HepG2 (cell line): ENCODE measurements around the gene ENPP7. TPM values are rescaled to one million over a fixed set of nuclear protein-coding genes. Genes with fewer than 3 reads are reported as not detected.

ENCODE experiments used
- BORCS8-MEF2B ChIP-seq: sonication (generic); formaldehyde crosslinking; IDR thresholded peaks from 2 replicates; pipeline ENCODE4 v1.8.0; 2022; ENCODE audit warnings: mild to moderate bottlenecking, missing genetic modification reagents
- CBX5 ChIP-seq: sonication (generic); formaldehyde crosslinking; IDR thresholded peaks from 2 replicates; pipeline ENCODE4 v1.4.0; 2020; ENCODE audit warnings: missing genetic modification reagents, borderline replicate concordance
- KLF16 ChIP-seq, 2 experiments: sonication (generic) in 1 of 2; formaldehyde crosslinking in 1 of 2; IDR thresholded peaks; 2 replicates each; pipeline versions ENCODE4 v1.6.1 to v1.8.0; 2016 to 2023; ENCODE audit warnings: missing genetic modification reagents in 2 of 2, missing compliant biosample characterization in 1 of 2
- MIER2 ChIP-seq: IDR thresholded peaks from 2 replicates; pipeline ENCODE4 v1.6.1; 2016; ENCODE audit warnings: missing biosample characterization, missing genetic modification reagents
- NBN ChIP-seq: fragments of 450-650 bp; conservative IDR thresholded peaks from 2 replicates; pipeline ENCODE4 v1.6.1; 2017
- REXO4 ChIP-seq: sonication (generic); formaldehyde crosslinking; IDR thresholded peaks from 2 replicates; pipeline ENCODE4 v1.8.0; 2022; ENCODE audit warnings: missing genetic modification reagents, mild to moderate bottlenecking, borderline replicate concordance
- RFXANK ChIP-seq: IDR thresholded peaks from 2 replicates; pipeline ENCODE4 v1.6.1; 2016
- SKI ChIP-seq: fragments of 450-650 bp; IDR thresholded peaks from one replicate; pipeline ENCODE4 v1.6.1; 2018; ENCODE audit warnings: mild to moderate bottlenecking; ENCODE audit not compliant: partially characterized antibody
- ZBTB38 ChIP-seq: sonication (generic); formaldehyde crosslinking; IDR thresholded peaks from 2 replicates; pipeline ENCODE4 v1.5.1; 2020; ENCODE audit warnings: mild to moderate bottlenecking, missing genetic modification reagents
- ZNF598 ChIP-seq: sonication (generic); formaldehyde crosslinking; IDR thresholded peaks from 2 replicates; pipeline ENCODE4 v1.5.1; 2020; ENCODE audit warnings: mild to moderate bottlenecking, missing genetic modification reagents, borderline replicate concordance
- ZNF782 ChIP-seq: sonication (generic); formaldehyde crosslinking; IDR thresholded peaks from 2 replicates; pipeline ENCODE4 v1.4.0; 2020; ENCODE audit warnings: missing genetic modification reagents, mild to moderate bottlenecking, borderline replicate concordance
- ZNF878 ChIP-seq: sonication (generic); formaldehyde crosslinking; IDR thresholded peaks from 2 replicates; pipeline ENCODE4 v1.8.1; 2023; ENCODE audit warnings: mild to moderate bottlenecking, missing genetic modification reagents, moderate library complexity
- ZNF883 ChIP-seq: sonication (generic); formaldehyde crosslinking; IDR thresholded peaks from 2 replicates; pipeline ENCODE4 v1.5.1; 2020; ENCODE audit warnings: mild to moderate bottlenecking, missing genetic modification reagents; ENCODE audit errors: not compliant biosample characterization
- ZSCAN22 ChIP-seq: sonication (generic); formaldehyde crosslinking; IDR thresholded peaks from 2 replicates; pipeline ENCODE4 v1.4.0; 2020; ENCODE audit warnings: mild to moderate bottlenecking, missing genetic modification reagents
- ZSCAN31 ChIP-seq: sonication (generic); formaldehyde crosslinking; IDR thresholded peaks from 2 replicates; pipeline ENCODE4 v1.5.0; 2020; ENCODE audit warnings: low read depth, mild to moderate bottlenecking, missing genetic modification reagents
- polyA plus RNA-seq, 8 experiments: library from polyadenylated mRNA; depleted of rRNA in 3 of 8; stranded (reverse) in 7 of 8; unstranded in 1 of 8; fragments of >200 nt; fragmentation: Illumina TruSeq in 4 of 8; extraction: Trizol in 4 of 8; gene quantifications; 2 replicates each; pipeline versions ENCODE4 v1.2.1 to v1.2.3, GENCODE V29; 2011 to 2016; ENCODE audit warnings: low read depth in 4 of 8, missing spikeins in 1 of 8, mixed read lengths in 1 of 8; ENCODE audit not compliant: insufficient read depth in 1 of 8
- total RNA-seq, 5 experiments: library from RNA; depleted of rRNA; stranded (reverse); fragments of >200 nt; fragmentation: Illumina TruSeq; extraction: Trizol; gene quantifications; 2 replicates each; pipeline ENCODE4 v1.2.3, GENCODE V29; 2016; ENCODE audit warnings: low read depth in 1 of 5
- TF ChIP-seq, protein P1 (sequence below): sonication (generic); formaldehyde crosslinking; IDR thresholded peaks from 2 replicates; pipeline ENCODE4 v1.4.0; 2020; ENCODE audit warnings: missing genetic modification reagents, low read depth, mild to moderate bottlenecking, borderline replicate concordance
- TF ChIP-seq, protein P2 (sequence below): sonication (generic); formaldehyde crosslinking; IDR thresholded peaks from 2 replicates; pipeline ENCODE4; 2020; ENCODE audit warnings: missing genetic modification reagents, mild to moderate bottlenecking, borderline replicate concordance
- TF ChIP-seq, protein P3 (sequence below): fragments of 450-650 bp; IDR thresholded peaks from 2 replicates; pipeline ENCODE4 v1.6.1; 2017
- TF ChIP-seq, protein P4 (sequence below): sonication (generic); formaldehyde crosslinking; IDR thresholded peaks from 2 replicates; pipeline ENCODE4 v1.5.1; 2020; ENCODE audit warnings: mild to moderate bottlenecking, missing genetic modification reagents, moderate library complexity

Gene ENPP7
- total and polyA plus RNA-seq, 2 of the 13 experiments (the other 11 are each of a cell fraction or from before 2014, with no cell fraction given) = 1.1 to 2.2 TPM

DNA sequence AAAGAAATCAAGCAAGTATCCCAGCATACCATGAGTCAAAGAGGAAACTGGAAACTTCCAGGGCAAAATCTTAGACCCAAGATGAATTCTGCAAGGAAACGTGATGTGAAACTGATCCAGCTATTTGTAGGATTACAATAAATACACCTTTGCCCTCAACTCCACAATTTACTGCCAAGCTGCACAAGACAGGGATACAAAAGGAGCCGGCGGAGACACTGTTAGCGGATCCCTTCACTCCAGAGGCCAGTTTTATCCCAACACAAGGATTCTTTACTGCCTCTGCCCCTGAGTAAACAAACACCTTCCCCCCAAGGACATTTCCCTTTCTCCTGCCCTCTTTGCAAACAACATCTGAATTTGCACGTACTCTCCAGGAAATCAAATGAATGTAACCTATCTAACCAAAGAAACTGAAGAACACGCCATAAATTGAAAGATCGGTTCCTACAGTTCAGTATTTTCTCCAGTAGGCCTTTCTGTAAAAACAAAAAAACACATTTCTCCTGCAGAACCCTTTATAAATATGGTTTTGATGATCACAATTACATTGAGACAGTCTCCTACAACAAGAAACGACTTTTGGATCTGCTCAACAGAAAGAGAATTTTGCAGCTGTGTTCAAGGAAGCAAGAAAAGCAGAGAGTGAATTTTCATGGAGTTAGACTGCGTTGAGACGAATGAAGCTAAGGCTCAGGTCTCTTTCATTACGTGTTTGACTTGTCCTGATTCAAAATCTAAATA lies 45.8 kb downstream of the ENPP7 start (continued):
- no peak for TF ChIP-seq ZNF883 (CRISPR knock-in tag)
- TF ChIP-seq NBN = no peak
- no peak for TF ChIP-seq REXO4
- TF ChIP-seq BORCS8-MEF2B = no peak
- TF ChIP-seq, protein P1, sequence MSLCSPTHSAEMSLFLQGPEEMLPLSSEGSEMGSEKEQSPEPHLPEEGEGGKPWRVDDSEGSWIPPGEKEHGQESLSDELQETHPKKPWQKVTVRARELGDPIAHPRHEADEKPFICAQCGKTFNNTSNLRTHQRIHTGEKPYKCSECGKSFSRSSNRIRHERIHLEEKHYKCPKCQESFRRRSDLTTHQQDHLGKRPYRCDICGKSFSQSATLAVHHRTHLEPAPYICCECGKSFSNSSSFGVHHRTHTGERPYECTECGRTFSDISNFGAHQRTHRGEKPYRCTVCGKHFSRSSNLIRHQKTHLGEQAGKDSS (CRISPR knock-in tag) = no peak
- peak; percentile 19; the same call in 1 of the 2 replicates for TF ChIP-seq ZNF878 (CRISPR knock-in tag)
- TF ChIP-seq KLF16 (CRISPR knock-in tag; IDR thresholded peaks at IDR 0.05) = peak in 1 of 2 experiments; percentile 79; a peak in 1 of 4 replicates
- TF ChIP-seq ZNF782 = no peak
- TF ChIP-seq MIER2 (CRISPR knock-in tag) = 0 out of 2 replicates have a peak, but pooled peaks have one; percentile 21
- peak; percentile 27; the same call in 1 of the 2 replicates for TF ChIP-seq ZSCAN31 (CRISPR knock-in tag)
- TF ChIP-seq, protein P2, sequence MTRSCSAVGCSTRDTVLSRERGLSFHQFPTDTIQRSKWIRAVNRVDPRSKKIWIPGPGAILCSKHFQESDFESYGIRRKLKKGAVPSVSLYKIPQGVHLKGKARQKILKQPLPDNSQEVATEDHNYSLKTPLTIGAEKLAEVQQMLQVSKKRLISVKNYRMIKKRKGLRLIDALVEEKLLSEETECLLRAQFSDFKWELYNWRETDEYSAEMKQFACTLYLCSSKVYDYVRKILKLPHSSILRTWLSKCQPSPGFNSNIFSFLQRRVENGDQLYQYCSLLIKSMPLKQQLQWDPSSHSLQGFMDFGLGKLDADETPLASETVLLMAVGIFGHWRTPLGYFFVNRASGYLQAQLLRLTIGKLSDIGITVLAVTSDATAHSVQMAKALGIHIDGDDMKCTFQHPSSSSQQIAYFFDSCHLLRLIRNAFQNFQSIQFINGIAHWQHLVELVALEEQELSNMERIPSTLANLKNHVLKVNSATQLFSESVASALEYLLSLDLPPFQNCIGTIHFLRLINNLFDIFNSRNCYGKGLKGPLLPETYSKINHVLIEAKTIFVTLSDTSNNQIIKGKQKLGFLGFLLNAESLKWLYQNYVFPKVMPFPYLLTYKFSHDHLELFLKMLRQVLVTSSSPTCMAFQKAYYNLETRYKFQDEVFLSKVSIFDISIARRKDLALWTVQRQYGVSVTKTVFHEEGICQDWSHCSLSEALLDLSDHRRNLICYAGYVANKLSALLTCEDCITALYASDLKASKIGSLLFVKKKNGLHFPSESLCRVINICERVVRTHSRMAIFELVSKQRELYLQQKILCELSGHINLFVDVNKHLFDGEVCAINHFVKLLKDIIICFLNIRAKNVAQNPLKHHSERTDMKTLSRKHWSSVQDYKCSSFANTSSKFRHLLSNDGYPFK (CRISPR knock-in tag) = no peak
- TF ChIP-seq ZNF598 (CRISPR knock-in tag) = no peak
- no peak for TF ChIP-seq ZBTB38 (CRISPR knock-in tag)
- 0 out of 2 replicates have a peak, but pooled peaks have one; percentile 24 for TF ChIP-seq RFXANK (CRISPR knock-in tag)
- no peak for TF ChIP-seq CBX5 (CRISPR knock-in tag)
- TF ChIP-seq, protein P3, sequence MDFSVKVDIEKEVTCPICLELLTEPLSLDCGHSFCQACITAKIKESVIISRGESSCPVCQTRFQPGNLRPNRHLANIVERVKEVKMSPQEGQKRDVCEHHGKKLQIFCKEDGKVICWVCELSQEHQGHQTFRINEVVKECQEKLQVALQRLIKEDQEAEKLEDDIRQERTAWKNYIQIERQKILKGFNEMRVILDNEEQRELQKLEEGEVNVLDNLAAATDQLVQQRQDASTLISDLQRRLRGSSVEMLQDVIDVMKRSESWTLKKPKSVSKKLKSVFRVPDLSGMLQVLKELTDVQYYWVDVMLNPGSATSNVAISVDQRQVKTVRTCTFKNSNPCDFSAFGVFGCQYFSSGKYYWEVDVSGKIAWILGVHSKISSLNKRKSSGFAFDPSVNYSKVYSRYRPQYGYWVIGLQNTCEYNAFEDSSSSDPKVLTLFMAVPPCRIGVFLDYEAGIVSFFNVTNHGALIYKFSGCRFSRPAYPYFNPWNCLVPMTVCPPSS = no peak
- TF ChIP-seq ZSCAN22 (CRISPR knock-in tag) = no peak
- TF ChIP-seq SKI = no peak
- TF ChIP-seq, protein P4, sequence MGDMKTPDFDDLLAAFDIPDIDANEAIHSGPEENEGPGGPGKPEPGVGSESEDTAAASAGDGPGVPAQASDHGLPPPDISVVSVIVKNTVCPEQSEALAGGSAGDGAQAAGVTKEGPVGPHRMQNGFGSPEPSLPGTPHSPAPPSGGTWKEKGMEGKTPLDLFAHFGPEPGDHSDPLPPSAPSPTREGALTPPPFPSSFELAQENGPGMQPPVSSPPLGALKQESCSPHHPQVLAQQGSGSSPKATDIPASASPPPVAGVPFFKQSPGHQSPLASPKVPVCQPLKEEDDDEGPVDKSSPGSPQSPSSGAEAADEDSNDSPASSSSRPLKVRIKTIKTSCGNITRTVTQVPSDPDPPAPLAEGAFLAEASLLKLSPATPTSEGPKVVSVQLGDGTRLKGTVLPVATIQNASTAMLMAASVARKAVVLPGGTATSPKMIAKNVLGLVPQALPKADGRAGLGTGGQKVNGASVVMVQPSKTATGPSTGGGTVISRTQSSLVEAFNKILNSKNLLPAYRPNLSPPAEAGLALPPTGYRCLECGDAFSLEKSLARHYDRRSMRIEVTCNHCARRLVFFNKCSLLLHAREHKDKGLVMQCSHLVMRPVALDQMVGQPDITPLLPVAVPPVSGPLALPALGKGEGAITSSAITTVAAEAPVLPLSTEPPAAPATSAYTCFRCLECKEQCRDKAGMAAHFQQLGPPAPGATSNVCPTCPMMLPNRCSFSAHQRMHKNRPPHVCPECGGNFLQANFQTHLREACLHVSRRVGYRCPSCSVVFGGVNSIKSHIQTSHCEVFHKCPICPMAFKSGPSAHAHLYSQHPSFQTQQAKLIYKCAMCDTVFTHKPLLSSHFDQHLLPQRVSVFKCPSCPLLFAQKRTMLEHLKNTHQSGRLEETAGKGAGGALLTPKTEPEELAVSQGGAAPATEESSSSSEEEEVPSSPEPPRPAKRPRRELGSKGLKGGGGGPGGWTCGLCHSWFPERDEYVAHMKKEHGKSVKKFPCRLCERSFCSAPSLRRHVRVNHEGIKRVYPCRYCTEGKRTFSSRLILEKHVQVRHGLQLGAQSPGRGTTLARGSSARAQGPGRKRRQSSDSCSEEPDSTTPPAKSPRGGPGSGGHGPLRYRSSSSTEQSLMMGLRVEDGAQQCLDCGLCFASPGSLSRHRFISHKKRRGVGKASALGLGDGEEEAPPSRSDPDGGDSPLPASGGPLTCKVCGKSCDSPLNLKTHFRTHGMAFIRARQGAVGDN (CRISPR knock-in tag) = no peak
